GM11168 (cell line): Measurements from ENCODE around the gene PKDREJ.
"Not testable (repeated sequence)": the region's sequence is repeated elsewhere in the genome, so short reads cannot be mapped to it uniquely, and the experiment has no call there.

Experiments
- in situ Hi-C: fragments of 300-500 bp; cut with MboI; formaldehyde crosslinking; loops from one replicate; pipeline ENCODE4 v1.12.0; 2022; ENCODE audit warnings: low sequenced_read_pairs; ENCODE audit not compliant: unreplicated experiment

Gene PKDREJ

DNA sequence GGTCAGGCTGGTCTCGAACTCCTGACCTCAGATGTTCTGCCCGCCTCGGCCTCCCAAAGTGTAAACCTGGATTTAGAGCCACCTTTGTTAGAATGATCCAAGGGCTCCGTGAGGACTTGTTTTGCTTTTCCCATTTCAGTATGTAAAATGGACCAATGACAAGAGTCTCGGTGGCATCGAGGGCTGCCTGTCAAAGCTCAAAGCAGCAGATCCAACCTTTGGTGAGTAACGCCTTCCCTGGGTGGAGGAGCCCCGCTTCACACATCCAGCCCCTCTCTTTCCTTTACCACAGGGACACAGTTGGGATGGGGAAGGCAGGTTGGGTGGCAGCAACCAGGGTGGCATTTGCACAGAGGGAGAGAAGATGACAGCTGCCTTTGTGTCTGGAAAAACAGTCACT is 9.1 kb upstream of the PKDREJ start:
- in situ Hi-C loops, result no loop called here

DNA sequence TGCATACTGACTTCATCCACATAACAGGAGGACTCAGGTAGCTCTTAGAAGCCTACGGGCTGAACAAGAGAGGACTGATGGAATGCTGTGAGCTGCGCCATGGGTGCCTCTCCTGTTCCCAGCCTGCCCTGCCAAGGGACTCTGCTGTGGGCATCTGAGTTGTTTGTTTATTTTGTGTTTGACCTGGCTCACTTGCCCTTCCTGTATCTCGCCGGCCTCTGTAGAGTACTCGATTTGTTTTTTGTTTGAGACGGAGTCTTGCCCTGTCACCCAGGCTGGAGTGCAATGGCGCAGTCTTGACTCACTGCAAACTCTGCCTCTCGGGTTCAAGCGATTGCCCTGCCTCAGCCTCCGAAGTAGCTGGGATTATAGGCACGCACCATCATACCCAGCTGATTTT is 6.4 kb upstream of the PKDREJ start:
- in situ Hi-C loops, result no loop called here

- in situ Hi-C loops, result no loop called here
Observed at GRCh38 chr22:46267431-46268279, 4.5 kb upstream of the PKDREJ start, which contains the start of gene TTC38. Gene TTC38 (plus strand): TSS chr22:46268008. CDS start chr22:46268040, 32 bp downstream.

GRCh38 chr22:46265627-46266026 is 2.5 kb upstream of the PKDREJ start:
- in situ Hi-C loops, result not testable (repeated sequence)

GRCh38 chr22:46264520-46264919 is 1.4 kb upstream of the PKDREJ start:
- in situ Hi-C loops, result not testable (repeated sequence)

- in situ Hi-C loops, result no loop called here
Observed at GRCh38 chr22:46262449-46263215, 511 bp downstream of the PKDREJ start.

DNA sequence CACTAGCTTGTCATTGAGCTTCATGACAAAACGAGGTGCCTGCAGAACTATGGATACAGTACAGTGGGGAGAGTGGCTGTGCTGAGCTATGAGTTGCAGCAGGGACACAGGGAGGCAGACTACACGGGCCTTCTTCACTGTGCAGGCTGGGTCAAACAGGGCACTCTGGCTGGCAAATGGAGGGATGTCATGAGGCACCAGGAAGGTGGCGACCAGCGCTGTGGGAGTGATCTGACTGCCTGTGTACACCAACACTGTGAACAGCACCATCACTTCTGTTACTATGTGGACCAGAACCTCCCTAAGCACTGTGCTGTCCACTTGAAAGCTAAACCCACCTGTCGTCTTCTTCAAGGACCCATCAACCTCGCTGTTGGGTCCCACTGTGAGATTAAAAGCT is 3.1 kb downstream of the PKDREJ start:
- in situ Hi-C loops, result no loop called here

DNA sequence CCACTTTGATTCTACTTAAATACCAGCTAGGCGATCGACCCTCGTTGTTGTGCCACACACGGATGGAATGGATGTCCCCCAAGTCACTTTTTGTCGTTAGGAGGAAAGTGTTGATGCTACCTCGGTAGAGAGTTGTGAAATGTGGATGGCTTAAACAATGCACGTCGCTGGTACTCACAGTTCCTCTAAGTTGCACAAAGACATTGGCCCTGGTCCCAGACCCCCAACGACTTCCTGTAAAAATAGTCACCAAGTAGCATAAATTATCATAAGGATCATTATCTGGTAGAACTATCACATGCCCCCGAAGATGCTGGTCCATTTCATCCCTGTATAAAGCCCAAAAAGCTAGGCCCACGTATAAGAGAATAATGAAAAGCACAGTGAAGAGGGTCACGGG is 3.8 kb downstream of the PKDREJ start:
- in situ Hi-C loops, result no loop called here

DNA sequence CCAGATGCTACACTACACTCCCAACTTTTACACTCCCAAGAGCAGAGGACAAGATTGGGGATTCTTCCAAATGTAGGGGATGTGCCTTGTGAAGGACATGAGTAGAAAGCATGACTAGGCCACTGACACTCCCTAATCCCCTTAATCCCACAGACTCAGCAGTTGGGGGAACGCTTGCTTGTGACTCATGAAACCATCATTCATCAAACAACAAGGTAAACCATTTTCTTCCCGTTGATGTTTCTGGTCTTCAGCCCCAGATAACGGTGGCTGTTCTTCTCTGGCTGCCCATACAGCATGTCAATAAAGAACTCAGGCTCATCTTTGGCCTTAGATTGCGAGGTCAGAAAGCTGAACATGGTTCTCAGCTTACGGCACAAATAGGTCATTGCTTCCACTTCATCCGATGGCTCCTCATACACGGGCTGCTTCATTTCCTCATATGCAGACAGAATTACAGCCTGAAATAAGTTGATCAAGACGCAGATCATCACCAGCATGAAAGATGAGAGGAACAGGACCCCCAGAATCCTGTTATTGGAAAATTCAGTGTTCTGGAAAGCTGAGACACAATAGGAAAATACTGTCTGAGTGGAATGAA is 6.7 kb downstream of the PKDREJ start:
- in situ Hi-C loops, result no loop called here

DNA sequence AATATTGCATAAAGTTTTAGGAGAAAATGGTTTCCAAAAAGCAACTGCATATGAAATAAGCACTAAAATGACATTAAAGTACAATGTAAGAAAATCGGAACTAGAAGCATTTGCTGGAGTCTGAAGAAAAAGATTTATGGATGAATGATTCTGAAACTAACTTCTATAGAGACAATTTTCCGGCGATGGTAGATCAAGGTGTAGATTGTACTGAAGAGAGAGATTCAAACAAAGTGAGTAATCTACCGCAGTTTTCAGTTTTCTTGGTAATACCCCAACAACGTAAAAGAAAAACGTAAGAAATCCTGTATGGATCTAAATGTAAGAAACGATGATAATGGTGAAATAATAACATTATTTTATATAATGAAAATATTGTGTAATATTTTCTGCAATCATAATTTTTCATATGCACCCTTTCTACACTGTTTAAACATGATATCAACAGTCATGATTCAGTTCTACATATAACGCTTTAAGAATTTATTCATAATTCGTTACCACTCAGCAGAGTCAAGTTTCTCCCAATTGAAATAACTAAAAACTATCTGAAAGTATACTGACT is 11.2 kb downstream of the PKDREJ start:
- in situ Hi-C loops, result no loop called here

DNA sequence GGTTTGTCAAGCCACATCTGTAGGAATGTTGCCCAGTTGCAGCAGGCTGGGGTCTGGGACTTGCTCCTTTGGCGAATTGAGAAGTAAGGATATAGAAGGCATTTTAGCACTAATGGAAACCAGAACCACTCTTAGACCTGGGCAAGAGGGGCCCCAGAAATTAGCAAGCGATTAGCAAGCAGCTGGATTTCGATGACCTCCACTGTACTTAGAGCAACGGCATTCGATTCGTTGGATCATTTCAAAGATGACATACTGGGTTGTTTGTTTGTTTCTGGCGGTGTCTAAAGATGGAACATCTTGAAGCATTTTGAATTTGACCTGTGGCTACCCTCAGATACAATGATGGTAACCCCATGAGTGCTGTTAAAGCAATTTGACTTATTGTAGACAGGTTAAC is 11.9 kb downstream of the PKDREJ start:
- in situ Hi-C loops, result no loop called here

DNA sequence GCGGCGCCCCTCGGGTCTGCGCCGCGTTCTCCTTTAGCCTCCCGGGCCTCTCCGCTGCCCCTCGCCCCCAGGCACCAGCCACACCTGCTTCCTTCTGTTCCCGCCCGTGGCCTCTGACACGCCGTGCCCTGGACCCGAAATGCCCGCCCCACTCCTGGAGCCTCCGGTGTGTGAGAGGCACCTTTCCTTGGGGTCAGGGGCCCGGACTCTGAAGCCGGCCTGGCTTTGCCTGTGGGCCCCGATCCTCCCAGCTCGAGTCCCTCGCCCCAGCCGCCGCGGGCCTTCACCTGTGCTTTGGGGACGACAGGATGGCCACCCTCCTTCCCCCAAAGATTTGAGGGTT is 12.4 kb downstream of the PKDREJ start:
- in situ Hi-C loops, result no loop called here

- in situ Hi-C loops, result no loop called here
Observed at GRCh38 chr22:46250035-46250782, 12.9 kb downstream of the PKDREJ start, which contains the start of gene CDPF1. Gene CDPF1 (minus strand): TSS chr22:46250293. CDS start chr22:46248284, 2,009 bp downstream.

GRCh38 chr22:46247443-46247975 is 15.6 kb downstream of the PKDREJ start:
- in situ Hi-C loops, result no loop called here

DNA sequence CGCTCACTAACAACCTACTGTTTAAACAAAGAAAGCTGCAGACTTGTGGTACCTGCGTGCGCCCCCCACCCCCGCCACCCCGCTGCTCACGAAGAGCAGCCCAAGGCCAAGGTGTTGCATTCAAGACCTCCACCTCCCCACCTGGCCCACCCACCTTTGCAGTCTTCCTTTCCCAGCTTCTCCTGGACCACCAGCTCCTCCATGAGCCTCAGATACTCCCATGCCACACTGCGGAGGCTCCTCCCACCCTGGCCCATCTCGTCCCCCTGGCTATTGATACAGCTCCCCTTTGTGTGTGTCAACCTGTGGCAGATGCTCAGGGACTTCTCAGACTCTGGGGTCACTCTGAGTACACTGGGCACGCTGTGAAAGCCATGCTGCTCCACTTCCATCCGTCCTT is 17.0 kb downstream of the PKDREJ start:
- in situ Hi-C loops, result no loop called here

GRCh38 chr22:46245511-46245910 is 17.6 kb downstream of the PKDREJ start:
- in situ Hi-C loops, result no loop called here

- in situ Hi-C loops, result no loop called here
Observed at GRCh38 chr22:46244771-46245170, 18.4 kb downstream of the PKDREJ start.

DNA sequence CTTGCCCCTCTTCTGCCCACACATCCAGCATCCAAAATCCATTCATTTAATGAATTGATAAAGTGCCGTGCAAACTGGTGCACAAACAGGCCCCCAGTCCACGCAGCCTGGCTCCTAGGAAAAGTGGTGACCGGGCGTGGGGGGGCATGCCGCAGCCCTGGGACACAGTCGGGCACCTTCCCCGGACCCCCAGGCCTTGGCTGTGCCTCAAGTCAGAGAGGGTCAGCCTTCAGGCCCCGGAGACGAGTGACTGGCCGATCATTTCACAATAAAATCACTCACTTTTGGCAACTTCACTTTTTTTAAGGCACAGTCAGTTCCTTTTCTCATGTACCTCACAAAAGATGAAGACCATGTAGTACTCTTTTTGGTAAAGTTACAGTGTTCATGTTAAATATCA is 21.1 kb downstream of the PKDREJ start:
- in situ Hi-C loops, result no loop called here

- in situ Hi-C loops, result no loop called here
Observed at GRCh38 chr22:46241396-46242007, 21.6 kb downstream of the PKDREJ start.
